Right kidney (tissue), 1 donor: ENCODE results near the gene ADAMTS7.
"Not testable (repeated sequence)": the region's sequence is repeated elsewhere in the genome, so short reads cannot be mapped to it uniquely, and the experiment has no call there.

Source experiments
- DNase-seq: peaks from one replicate; pipeline ENCODE4 v3.0.0-alpha.2; 2016

The ADAMTS7 gene

GRCh38 chr15:78752492-78753358 lies 58.5 kb downstream of the ADAMTS7 start:
- DNase-seq: no peak

- no peak for DNase-seq
Observed at GRCh38 chr15:78751602-78751979, 59.7 kb downstream of the ADAMTS7 start.

- DNase-seq: peak; percentile 76
Observed at GRCh38 chr15:78750974-78751601, 60.2 kb downstream of the ADAMTS7 start.

GRCh38 chr15:78750566-78750965 lies 60.7 kb downstream of the ADAMTS7 start:
- DNase-seq: no peak

GRCh38 chr15:78749831-78750230 lies 61.4 kb downstream of the ADAMTS7 start:
- no peak for DNase-seq

- not testable (repeated sequence) for DNase-seq
Observed at GRCh38 chr15:78747877-78748276, 63.4 kb downstream of the ADAMTS7 start.

GRCh38 chr15:78741674-78742073 lies 69.6 kb downstream of the ADAMTS7 start:
- DNase-seq: not testable (repeated sequence)

GRCh38 chr15:78740904-78741274 lies 70.4 kb downstream of the ADAMTS7 start:
- no peak for DNase-seq

- no peak for DNase-seq
Observed at GRCh38 chr15:78739996-78740903, 71.0 kb downstream of the ADAMTS7 start.

- no peak for DNase-seq
Observed at GRCh38 chr15:78739206-78739605, 72.1 kb downstream of the ADAMTS7 start.

- DNase-seq: peak; percentile 31
Observed at GRCh38 chr15:78737931-78738558, 73.2 kb downstream of the ADAMTS7 start.

GRCh38 chr15:78737187-78737820 lies 74.0 kb downstream of the ADAMTS7 start:
- no peak for DNase-seq

- DNase-seq: not testable (repeated sequence)
Observed at GRCh38 chr15:78736286-78736685, 75.0 kb downstream of the ADAMTS7 start.

GRCh38 chr15:78734451-78735064 lies 76.7 kb downstream of the ADAMTS7 start:
- no peak for DNase-seq

GRCh38 chr15:78732634-78733033 lies 78.6 kb downstream of the ADAMTS7 start:
- no peak for DNase-seq

GRCh38 chr15:78730955-78731354 lies 80.3 kb downstream of the ADAMTS7 start:
- no peak for DNase-seq

GRCh38 chr15:78728427-78728826 lies 82.8 kb downstream of the ADAMTS7 start:
- not testable (repeated sequence) for DNase-seq

- DNase-seq: no peak
Observed at GRCh38 chr15:78727561-78727960, 83.7 kb downstream of the ADAMTS7 start.

GRCh38 chr15:78726870-78727551 lies 84.3 kb downstream of the ADAMTS7 start:
- DNase-seq: no peak

- not testable (repeated sequence) for DNase-seq
Observed at GRCh38 chr15:78719819-78720450, 91.3 kb downstream of the ADAMTS7 start.
